HG03103 (cell line): ENCODE results near the gene NCDN.

ENCODE experiments used
- ATAC-seq: cut with Tn5 transposase; IDR thresholded peaks from one replicate; pipeline ENCODE4 v1.9.1; 2021; ENCODE audit warnings: low read depth; ENCODE audit not compliant: unreplicated experiment

NCDN gene

DNA sequence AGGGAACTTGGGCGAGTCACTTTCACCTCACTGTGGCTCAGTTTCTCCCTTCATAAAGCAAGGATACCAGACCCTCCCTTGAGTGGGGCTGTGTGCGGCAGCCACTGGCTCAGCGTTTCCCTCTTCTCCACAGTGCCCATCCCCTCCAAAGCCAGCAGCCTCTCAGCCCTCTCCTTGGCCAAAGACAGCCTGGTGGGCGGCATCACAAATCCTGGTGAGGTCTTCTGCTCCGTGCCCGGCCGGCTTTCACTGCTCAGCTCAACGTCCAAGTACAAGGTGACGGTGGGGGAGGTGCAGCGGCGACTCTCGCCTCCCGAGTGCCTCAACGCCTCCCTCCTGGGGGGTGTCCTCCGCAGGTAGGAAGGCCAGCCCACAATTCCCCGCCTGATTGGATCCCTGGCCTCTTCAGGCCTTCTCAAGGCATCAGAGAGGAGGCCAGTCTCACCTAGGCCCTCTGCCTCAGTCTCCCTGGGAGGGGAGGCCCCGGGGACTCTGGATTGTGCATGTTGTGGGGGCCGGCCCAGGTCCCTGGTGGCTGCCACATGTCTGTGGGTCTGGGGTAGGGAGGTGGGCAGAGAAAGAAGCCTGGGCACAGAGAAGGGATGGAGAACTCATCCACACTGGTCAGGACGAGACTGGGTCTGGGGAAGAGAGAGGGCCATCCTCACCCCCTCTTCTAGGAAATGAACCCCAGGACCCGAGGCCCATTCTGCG lies 30.8 kb downstream of the NCDN start:
- ATAC-seq = no peak

DNA sequence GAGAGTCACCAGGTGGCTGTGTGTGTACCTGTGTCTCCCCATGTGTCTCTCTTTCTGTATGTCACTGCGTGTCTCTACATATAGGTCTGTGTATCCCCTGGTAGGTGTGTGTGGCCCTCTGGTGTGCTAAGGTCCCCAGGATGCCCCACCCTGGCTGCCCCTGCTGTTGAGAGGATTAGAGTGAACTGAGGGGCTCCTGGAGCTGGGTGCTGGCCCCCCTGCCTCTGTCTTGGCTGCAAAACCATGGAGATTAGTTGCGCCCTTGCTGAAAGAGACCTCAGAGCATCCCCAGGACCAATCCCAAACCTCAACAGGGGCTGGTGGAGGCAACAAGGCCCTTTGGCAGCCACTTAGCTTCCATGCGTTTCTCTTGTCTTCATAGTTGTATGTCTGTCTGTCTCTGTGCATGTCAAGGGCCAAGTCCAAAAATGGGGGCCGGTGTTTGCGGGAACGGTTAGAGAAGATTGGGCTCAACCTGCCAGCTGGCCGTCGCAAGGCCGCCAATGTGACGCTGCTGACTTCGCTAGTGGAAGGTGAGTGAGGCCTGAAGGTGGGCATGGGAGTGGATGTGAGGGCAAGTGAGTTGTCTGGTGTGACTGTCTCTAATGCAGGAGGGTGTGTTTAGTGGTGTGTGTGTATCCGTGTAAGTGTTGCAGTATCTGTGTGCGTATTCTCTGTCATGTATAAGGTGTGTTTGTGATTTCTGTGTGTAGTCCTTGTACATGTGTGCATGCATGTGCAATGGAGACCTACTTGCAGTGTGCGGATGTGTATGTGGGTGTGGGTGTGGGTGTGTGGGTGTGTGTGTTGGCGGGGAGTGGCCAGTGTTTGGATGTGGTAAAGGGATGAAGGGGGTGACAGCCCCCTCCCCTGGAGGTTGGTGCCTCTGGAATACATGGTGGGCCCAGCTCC lies 32.2 kb downstream of the NCDN start:
- no peak for ATAC-seq

DNA sequence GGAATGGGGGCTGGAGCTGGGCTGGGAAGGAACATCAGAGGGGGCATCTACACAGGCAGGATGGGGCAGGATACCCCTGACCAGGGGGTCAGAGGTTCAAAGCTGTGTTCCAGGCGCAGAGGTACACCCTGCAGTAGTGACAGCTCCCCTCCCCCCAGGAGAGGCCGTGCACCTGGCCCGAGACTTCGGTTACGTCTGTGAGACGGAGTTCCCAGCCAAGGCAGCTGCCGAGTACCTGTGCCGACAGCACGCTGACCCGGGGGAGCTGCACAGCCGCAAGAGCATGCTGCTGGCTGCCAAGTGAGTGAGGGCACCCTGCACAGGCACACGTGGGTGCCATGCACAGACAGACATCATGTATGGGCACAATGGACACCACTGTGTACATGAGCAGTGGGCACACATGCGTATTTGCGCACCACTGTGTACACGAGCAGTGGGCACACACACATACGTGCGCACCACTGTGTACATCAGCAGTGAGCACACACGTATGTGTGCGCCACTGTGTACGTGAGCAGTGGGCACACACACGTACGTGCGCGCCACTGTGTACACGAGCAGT lies 33.0 kb downstream of the NCDN start:
- no peak for ATAC-seq

DNA sequence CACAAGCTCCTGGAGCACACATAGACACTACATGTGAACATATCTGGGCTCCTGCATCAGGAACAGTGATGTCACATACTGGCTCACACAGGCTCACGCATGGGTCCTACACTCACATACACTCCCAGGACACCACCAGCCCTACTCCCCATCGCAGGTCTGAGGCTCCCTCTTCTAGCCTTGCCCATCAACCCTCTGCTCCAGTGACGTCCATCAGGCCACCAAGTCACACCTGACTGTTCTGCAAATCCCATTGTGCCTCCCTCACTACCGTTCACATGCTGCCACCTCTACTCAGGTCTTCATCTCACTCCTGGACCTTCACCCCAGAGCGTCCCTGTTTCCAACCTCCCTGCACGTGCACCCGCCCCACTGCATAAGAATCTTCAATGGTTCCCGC lies 33.6 kb downstream of the NCDN start:
- ATAC-seq = no peak

DNA sequence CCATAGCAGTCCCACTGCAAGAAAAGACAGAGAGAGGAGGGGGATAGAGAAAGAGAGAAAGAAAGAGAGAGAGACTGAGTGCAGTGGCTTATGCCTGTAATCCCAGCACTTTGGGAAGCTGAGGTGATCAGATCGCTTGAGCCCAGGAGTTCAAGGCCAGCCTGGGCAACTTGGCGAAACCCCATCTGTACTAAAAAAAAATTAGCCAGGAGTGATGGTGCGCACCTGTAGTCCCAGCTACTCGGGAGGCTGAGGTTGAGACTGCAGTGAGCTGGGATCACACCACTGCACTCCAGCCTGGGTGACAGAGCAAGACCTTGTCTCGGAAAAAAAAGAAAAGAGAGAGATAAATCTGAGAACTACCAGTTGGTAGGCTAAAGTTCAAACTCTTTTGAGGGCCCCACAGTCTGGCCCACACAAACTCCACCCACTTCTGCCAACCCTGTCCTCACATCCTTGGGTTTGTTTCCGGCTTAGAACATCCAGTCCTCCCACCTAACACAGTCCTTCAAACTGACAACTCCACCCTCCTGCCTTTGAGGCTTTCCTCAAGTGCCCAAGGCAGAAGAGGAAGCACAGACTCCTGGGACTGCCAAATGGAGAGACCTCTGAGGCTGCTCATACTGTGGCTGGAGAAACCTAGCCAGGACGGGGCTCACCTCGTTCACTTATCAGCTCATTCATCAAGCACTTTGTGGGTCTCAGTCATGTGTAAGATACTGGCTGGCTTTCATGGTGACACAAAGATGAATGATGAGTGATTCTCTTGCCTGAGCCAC lies 35.6 kb downstream of the NCDN start:
- no peak for ATAC-seq

DNA sequence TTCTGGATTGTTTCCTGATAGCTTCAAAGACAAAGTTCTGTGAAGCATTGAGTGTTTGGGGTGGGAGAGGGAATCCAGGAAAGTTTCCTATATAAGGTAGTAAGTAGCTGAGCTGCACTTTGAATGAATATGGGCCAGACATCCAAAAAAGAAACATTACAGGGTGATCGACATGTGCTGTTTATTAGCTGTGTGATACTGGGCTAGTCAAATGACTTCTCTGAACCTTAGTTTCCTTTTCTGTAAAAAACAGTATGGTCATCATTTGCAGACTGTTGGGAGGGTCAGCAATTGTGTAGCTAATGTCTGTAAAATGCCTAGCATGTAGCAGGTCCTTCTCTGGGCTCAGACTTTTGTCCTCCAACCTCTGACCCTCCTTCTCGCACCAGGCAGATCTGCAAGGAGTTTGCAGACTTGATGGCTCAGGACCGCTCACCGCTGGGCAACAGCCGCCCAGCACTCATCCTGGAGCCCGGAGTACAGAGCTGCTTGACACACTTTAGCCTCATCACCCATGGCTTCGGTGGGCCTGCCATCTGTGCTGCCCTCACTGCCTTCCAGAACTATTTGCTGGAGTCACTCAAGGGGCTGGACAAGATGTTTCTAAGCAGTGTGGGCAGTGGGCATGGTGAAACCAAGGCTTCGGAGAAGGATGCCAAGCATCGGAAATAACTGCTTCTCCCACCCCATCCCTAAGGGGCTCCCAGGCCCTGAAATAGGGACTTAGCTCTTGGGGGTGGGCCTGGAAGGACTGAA lies 36.6 kb downstream of the NCDN start:
- no peak for ATAC-seq

DNA sequence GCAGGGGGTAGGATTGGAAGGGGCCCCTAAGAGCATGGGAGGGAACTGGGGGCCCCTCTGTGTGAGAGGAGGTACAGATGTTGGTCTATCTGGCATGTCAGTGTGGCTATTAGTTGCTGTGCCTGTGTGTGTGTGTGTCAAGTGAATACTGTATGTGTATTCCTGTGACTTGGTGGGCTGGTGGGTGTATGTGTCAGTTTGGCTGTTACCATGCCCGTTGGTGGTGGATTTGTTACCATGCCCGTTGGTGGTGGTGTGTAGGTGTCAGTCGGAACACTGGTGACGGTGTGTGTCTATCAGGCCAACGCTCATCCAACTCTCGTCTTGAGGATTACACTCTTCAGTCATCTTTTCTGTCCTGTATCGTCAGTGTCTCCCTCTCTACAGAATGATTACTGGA lies 38.1 kb downstream of the NCDN start:
- ATAC-seq = no peak

DNA sequence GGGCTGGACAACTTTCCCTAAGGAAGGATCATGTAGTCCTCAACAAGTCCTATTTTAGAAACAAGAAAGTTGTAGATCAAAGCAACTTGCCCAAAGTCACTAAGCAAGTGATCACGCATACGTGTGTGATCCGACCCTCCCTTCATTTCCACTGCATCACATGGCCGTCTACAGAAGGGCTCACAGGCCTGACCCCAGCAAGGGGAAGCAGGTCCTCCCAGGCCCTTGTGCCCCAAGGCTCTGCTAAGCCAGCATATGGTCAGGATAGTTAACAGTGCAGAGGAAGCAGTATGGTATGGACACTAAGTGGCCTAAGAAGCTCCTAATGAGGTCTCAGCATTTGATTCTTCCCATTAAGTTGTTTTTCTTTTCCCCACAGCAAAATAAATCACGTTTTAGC lies 40.3 kb downstream of the NCDN start:
- no peak for ATAC-seq

DNA sequence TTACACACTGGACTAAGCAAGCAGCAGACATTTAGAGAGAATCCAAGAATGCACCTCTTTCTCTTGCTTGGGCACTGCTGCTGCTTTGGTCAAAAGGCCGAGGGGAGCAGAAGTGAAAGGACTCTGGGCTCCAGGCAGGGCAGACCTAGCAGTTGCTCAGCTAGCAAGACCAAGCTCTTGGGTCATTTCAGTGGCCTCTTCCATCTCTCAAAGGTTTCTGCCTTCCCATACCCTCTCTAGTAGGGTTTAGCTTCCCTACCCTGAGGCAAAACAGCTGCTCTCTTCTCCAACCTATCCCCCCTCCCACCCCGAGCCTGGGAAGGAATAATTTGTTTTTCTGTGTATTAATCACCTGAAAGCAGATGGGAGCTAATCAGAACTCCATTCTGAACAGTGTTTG lies 41.3 kb downstream of the NCDN start:
- ATAC-seq = no peak

DNA sequence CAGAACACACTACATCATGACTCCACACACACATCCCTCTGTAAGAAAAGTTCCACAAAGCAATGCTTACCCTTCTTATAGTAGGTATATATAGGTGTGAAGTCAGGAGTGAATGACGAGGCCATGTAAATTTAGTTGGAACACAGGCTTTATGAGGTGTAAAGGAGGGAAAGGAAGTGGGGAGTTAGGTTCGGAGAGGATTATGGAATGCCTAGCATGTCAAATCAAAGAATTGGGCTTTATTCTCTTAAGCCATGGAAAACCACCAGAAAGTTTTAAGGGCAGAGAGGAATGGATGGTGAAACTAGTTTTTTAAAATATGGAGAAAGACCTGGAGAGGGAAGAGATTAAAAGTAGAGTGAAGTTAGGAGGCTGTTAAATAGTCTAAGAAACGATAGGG lies 41.8 kb downstream of the NCDN start:
- no peak for ATAC-seq

DNA sequence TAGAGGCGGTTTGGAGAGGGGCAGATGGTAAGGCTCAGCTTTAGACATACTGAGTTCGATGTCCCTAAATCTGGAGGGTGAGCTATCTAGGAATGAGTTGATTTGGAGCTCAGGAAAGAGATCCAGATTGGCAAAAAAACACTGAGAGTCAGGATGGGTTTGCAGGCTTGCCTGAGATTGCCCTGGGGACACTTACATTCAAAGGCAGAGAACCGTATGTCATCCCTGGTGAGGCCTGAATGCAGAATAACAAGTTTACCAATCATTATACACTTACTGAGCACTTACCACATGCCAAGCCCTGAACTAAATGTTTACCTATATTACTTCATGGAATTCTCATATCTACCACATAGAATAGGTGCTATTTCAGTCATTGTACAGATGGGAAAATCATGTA lies 43.0 kb downstream of the NCDN start:
- ATAC-seq = no peak

DNA sequence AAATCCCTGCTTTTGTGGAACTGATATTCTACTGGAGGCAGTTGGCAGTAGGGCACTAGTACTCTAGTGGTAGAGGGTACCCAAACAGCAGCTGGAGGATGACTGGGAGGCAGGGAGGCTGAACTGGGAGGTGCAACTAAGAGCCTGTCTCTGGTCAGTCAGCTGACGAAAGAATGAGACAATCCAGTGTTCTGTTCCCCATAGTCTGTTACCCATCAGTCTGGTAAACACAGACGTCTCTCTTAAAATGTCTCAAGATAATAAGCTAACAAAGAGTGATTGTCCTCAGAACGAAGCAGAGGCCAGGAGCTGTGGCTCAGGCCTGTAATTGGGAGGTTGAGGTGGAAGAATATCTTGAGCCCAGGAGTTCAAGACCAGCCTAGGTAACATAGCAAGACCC lies 45.9 kb downstream of the NCDN start:
- ATAC-seq = no peak

DNA sequence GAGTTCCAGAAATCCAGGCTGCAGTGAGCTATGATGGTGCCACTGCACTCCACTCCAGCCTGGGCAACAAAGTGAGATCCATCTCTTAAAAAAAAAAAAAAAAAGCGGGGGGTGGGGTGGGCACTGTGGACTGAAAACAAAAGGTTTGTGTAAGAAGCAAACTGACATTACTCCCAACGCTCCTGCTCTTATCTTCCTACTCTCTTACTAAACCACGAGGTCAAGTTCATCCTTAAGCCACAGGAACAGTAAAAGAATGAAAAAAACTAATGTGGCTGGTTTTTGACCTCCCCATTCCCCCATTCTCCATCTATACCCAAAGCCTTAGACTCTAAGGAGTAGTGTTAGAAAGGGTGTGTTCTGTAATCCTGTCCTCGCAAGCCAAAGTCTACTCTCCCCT lies 46.3 kb downstream of the NCDN start:
- ATAC-seq = no peak

DNA sequence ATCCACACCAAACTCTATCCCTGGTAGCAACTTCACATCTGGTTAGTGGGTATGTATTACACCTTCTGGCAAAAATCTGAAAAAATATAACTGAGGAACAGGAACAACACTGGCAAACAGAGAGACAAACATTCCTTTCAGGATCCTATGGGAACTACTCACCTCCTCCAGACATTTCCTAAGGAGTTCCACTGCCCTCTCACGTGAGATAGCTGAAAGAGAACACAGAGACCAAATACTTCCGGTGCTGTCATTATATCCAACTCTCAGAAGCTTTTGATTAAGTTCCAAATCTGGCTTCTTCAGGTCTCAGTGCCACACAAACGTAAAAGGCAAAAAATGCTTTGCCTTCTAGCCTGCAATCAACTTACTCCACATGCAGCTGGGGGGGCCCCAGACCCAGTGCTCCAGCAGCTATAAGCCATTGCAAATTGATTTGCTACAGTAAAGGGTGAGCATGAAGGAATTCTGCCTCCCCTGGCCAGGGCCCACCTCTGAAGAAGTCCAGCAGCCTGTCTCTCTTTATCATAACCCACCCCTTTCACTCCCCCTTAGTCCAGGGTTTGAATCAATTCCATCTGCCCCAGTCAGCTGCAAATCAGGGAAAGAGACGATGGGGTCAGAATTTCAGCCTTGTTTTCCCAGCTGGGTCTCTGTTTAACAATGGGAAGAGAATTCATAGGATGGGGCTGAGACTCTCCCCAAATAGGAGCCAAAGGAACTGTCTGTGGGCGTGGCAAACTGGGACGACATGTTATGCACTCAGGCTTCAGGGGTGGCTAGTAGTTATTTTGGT lies 47.7 kb downstream of the NCDN start:
- no peak for ATAC-seq

DNA sequence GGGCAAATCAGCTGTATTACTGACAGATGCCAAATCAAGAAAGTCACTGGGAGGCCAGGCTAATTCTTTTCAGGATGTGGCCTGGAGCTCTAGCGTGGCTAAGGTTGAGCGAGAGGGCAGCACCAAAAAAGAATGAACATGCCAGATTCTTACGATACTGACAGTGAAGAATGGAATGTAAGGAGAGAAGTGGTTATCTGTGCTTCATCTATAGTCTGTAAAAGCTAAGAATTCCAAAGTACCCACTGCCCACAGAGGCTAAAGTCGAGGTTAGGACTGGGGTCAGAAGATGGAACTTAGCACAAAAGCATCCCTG lies 48.2 kb downstream of the NCDN start:
- ATAC-seq = no peak

DNA sequence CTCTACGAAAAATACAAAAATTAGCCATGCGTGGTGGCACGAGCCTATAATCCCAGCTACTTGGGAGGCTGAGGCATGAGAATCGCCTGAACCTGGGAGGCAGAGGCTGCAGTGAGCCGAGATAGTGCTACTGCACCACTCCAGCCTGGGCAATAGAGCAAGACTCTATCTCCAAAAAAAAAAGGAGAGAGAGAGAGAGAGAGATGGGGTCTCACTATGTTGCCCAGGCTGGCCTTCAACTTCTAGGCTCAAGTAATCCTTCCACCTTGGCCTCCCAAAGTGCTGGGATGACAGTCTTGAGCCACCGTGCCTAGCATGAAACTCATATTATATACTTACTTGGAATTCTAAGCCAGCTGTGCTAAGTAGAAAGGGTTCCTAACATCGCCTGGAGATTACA lies 54.1 kb downstream of the NCDN start:
- no peak for ATAC-seq

DNA sequence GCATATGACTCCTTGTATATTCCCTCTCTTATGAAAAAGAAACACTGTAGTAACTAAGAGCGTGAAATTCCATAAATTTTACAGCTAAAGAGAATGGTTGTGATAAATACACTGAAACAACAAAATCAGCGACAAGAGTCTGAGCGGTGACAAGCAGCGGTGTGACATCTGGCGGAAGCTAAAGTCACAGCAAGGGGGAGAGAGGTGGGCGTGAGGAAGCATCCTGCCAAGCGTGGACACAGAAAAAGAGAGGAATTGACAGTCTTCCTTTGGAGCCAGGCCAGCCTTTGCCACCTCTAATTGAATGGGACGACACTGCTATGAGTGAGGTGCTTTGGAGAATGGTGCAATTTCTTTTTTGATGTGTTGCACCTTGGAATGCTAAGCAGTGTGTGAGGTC lies 57.8 kb downstream of the NCDN start:
- no peak for ATAC-seq
